ENCODE data around the gene DYNLT4.

Gene DYNLT4

GRCh38 chr1:44757420-44757819, 49.7 kb downstream of the DYNLT4 start:
- DNase-seq (ENCODE audit: low spot score), result no peak
